Measurements from ENCODE around the gene AUTS2.

AUTS2 gene

DNA sequence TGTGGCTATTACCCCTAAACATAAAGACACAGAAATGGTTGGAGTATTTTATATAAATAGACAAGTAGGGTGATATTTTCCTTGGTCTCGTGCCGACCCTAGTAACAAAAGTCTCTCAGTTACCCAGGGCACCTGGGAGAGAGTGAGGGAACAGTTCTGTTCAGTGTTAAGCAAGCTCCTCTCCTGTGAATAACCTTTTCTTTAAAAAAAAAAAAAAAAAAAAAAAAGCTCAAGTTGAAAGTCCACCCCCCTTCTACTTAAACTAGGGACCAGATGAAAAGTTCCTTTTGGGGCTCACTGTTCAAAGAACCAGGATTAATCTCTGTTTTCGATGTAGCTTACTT, 896.7 kb downstream of the AUTS2 start:
- no peak for DNase-seq

DNA sequence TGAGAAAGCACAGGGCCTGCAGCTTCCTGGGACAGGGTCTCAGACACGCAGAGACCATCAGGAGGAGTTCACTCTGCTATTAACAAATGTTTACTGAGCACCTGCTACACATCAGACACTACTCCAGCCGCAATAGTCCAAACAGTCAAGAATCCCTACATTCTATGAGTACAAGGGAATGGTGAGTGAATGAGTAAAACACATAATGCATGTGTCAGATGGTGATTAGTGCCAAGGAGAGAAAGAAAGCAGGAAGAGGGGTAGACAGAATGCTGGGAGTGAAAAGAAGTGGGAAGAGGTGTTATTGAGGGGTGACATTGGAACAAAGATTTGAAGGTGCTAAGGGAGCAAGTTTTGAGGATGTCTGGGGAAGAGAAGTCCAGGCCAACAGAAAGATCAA, 899.5 kb downstream of the AUTS2 start:
- no peak for DNase-seq

DNA sequence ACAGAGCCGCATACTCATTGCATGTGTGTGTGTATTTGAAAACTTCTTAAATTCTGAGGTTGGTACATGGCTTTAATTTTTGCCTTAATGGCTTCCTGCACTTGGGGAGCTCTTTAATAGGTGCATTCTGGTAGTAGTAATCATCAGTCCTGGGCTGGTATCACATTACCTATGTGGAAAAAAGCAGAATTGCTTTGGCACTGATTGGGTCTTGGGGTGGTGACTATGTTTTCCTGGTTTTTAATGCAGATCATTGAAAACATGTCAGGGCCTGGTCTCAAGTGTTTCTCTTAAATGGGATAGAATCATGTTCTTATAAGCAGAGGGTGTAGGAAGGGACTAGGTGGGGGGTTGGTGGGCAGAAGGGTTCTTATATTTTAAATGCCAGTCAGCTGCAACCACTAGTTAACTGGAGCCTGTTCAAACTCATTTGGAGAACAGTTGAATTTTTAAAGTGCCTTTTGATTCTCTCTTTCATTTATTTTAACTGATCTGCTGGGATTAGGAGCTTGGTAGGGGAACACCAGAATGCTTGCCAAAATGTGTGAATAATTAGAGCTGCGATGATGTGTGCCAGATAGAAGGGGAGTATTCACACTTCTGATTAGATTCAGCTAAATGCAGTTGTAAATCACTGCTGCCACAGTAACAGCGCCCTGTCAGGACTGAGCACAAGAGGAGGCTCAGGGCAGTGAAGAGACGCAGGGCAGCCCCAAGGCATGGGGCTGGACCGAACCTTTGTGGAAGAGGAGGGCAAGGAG, 900.1 kb downstream of the AUTS2 start:
- DNase-seq, result no peak

- no peak for DNase-seq
These were observed 902.0 kb downstream of the AUTS2 start for GRCh38 chr7:70500261-70500660.

- no peak for DNase-seq
These were observed 904.0 kb downstream of the AUTS2 start for GRCh38 chr7:70502117-70502863.

DNA sequence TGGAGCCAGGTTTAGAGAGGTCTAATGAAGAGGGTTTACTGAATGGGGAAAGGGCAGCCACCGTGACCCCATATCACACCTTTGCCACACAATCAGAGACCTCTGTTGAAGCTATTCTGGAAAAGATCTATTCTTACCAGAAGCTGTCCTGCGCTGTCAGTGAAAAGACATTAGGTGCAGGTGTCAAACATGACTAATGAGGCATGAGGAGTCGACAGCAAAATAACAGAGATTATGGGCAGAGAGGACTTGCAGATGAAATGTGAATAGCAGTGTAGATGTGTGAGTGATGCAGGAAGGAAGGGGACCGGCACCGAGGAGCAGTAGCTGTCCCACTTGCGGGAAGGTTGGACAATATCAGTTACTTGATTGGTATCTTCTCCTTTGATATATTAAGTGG, 906.0 kb downstream of the AUTS2 start:
- no peak for DNase-seq

DNA sequence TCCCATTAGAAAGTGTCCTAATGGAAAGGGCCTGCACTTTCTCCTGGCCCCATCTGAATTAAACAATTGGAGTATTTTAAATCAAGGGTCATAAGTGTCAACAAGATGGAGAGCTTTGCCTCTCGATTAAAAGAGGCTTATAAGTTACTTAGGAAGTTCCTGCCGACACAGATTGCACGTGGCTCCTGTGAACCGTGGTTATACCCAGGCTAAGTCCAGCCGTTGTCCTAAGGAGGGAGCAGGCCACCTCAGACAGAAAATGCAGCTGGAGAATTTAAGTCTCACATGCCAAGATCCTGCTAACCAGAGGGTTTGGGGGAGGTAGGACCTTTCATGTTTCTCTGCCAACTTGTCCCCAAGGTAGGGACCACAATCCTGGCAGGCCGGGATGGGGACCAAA, 907.2 kb downstream of the AUTS2 start:
- no peak for DNase-seq

- no peak for DNase-seq
These were observed 907.6 kb downstream of the AUTS2 start for GRCh38 chr7:70505886-70506285.

GRCh38 chr7:70506434-70506833, 908.2 kb downstream of the AUTS2 start:
- DNase-seq, result no peak

GRCh38 chr7:70512144-70512543, 913.9 kb downstream of the AUTS2 start:
- DNase-seq, result no peak

DNA sequence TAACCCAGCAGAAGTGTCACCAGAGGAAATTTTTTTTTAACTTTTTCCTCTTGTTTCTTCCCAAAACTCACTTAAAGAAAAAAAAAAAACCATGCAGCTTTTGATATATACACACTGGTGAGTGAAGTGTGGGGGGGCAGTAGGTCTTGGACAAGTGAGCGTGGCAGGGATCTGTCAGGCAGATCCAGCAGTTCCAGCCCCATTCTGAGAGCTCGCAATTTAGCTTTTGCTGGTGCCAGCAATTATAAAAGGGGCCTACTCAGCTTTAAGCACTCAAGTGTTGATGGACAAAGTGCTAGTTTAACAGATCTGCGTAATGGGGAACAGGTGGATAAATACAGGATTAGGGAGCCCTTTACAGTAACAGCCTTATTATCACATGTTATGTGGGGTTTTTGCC, 914.5 kb downstream of the AUTS2 start:
- DNase-seq, result no peak

DNA sequence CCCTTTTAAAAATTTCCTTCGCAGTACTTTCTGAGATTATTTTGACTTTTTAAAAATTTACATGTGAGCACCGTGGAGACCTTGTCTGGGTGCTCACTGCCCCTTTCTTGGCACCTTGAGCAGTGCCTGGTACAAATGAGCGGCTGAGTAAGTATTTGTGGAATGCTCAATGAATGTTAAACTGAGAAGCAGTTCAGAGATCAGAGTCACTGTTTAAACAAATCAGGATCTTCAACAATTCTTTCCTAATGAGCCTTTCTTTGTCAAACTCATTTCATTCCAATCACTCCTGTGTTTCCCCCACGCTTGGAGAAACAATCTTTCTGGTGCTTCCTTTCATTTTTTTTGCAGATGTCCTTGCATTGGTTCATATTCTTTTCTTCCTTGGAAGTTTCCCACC, 922.3 kb downstream of the AUTS2 start:
- DNase-seq, result no peak

DNA sequence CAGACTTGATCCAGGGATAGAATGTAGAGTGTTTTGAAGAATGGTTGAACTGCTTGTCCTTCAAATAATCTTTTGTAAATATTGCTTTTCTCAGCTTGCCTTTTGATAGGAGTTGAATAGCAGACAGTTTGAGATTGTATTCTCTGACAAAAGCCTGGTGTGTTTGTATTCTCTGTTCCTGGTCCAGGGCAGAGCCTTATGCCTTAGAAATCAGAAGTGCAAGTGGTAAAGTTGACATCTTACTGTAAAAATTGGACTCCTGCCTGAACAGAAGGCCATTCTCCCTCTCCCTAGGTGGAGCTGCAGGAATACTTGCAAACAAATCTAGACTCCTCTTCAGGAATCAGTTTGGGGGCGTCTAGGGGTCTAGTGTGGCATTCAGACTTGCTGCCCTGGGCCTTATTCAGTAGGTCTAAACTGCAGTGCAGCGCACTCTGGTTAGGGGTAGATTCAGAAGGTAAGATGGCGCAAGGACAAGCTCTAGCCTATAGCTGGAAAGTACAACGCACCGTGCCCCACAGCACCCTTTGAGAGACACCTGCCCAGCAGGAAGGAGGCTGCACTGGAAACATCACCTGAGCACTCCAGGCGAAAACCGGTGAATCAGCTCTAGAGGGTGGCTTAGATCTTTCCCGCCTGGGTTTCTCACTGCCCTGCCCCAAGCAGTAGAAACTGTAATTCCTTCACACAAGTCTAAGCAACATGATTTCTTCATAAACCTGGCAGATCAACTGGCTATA, 925.1 kb downstream of the AUTS2 start:
- DNase-seq, result no peak

GRCh38 chr7:70523989-70524351, 925.7 kb downstream of the AUTS2 start:
- no peak for DNase-seq

- no peak for DNase-seq
These were observed 927.7 kb downstream of the AUTS2 start for GRCh38 chr7:70525991-70526390.

GRCh38 chr7:70527520-70528115, 929.3 kb downstream of the AUTS2 start:
- DNase-seq, result no peak

GRCh38 chr7:70529436-70529835, 931.2 kb downstream of the AUTS2 start:
- DNase-seq, result no peak

GRCh38 chr7:70529914-70530585, 931.8 kb downstream of the AUTS2 start:
- DNase-seq, result no peak

- DNase-seq, result no peak
These were observed 935.3 kb downstream of the AUTS2 start for GRCh38 chr7:70533614-70534013.

GRCh38 chr7:70539205-70539604, 940.9 kb downstream of the AUTS2 start:
- DNase-seq, result no peak

- no peak for DNase-seq
These were observed 941.3 kb downstream of the AUTS2 start for GRCh38 chr7:70539617-70540016.

GRCh38 chr7:70540641-70541040, 942.4 kb downstream of the AUTS2 start:
- DNase-seq, result no peak

- DNase-seq, result no peak
These were observed 944.6 kb downstream of the AUTS2 start for GRCh38 chr7:70542750-70543376.

All from activated T-cell treated with anti-CD3 and anti-CD28 coated beads, Interleukin-2, amount 50 U/mL, for 48 hours (primary cell).